ENCODE data around the gene CCNK. TPM values are rescaled to one million over a fixed set of nuclear protein-coding genes. Genes with fewer than 3 reads are reported as not detected.

CCNK gene
- total RNA-seq, 2 donors from 2014 or later = 5.3 to 9.6 TPM

GRCh38 chr14:99462210-99462609 is 19.0 kb upstream of the CCNK start:
- intact Hi-C loops (cut with DNase I) = no loop called here
- peaks cover 0 to 12% of the 10 kb centered on the region in 2 donors for H3K36me3 ChIP-seq (replicated peaks in 1 of 2; ENCODE audit: insufficient read depth in 1 of 2, low read depth in 2 of 2)
- H3K4me3 ChIP-seq = no peak overlapping the region
- DNase-seq (no peak), ATAC-seq (no peak)
- WGBS, 2 donors = 66 to 79% methylated on average over 6 of the region's 6 CpGs
- no peaks in the 10 kb centered on the region for H3K27me3 ChIP-seq
- H3K9me3 ChIP-seq = no peaks in the 10 kb centered on the region
- no peak overlapping the region for H3K27ac ChIP-seq
- no peaks in the 10 kb centered on the region for H3K4me1 ChIP-seq
- TF ChIP-seq CTCF (IDR thresholded peaks at IDR 0.05) (no peak), POLR2A (IDR thresholded peaks at IDR 0.05) (no peak)

- 78 to 81% methylated on average over 4 of the region's 4 CpGs for WGBS, 2 donors
- H3K4me1 ChIP-seq = no peaks in the 10 kb centered on the region
- DNase-seq = no peak
- ATAC-seq = no peak
- no peaks in the 10 kb centered on the region for H3K9me3 ChIP-seq
- TF ChIP-seq POLR2A (IDR thresholded peaks at IDR 0.05) (no peak), CTCF (IDR thresholded peaks at IDR 0.05) (no peak)
- no peak overlapping the region for H3K27ac ChIP-seq
- H3K36me3 ChIP-seq (replicated peaks in 1 of 2; ENCODE audit: insufficient read depth in 1 of 2, low read depth in 2 of 2) = peaks cover 0 to 12% of the 10 kb centered on the region in 2 donors
- H3K27me3 ChIP-seq = no peaks in the 10 kb centered on the region
- no peak overlapping the region for H3K4me3 ChIP-seq
- intact Hi-C loops (cut with DNase I) = no loop called here
Measured at GRCh38 chr14:99463974-99464373, 17.2 kb upstream of the CCNK start.

GRCh38 chr14:99465288-99465687 is 15.9 kb upstream of the CCNK start:
- no peaks in the 10 kb centered on the region for H3K27me3 ChIP-seq
- H3K36me3 ChIP-seq (replicated peaks in 1 of 2; ENCODE audit: insufficient read depth in 1 of 2, low read depth in 2 of 2) = peaks cover 0 to 12% of the 10 kb centered on the region in 2 donors
- ATAC-seq = no peak
- H3K4me1 ChIP-seq = no peaks in the 10 kb centered on the region
- intact Hi-C loops (cut with DNase I) = no loop called here
- TF ChIP-seq CTCF (IDR thresholded peaks at IDR 0.05) (no peak), POLR2A (IDR thresholded peaks at IDR 0.05) (no peak)
- no peak for DNase-seq
- WGBS, 2 donors = 75 to 86% methylated on average over 9 of the region's 9 CpGs
- no peak overlapping the region for H3K4me3 ChIP-seq
- H3K9me3 ChIP-seq = no peaks in the 10 kb centered on the region
- H3K27ac ChIP-seq = no peak overlapping the region

GRCh38 chr14:99466758-99467157 is 14.5 kb upstream of the CCNK start:
- Histone ChIP-seq H3K9me3 (no peaks in the 10 kb centered on the region), H3K27ac (no peak overlapping the region), H3K36me3 (replicated peaks in 1 of 2; ENCODE audit: insufficient read depth in 1 of 2, low read depth in 2 of 2) (peaks cover 0 to 10% of the 10 kb centered on the region in 2 donors), H3K27me3 (no peaks in the 10 kb centered on the region), H3K4me3 (no peak overlapping the region), H3K4me1 (no peaks in the 10 kb centered on the region)
- DNase-seq = no peak
- intact Hi-C loops (cut with DNase I) = no loop called here
- no peak for ATAC-seq
- WGBS, 2 donors = 65 to 73% methylated on average over 3 of the region's 3 CpGs
- no peak for TF ChIP-seq CTCF (IDR thresholded peaks at IDR 0.05)
- no peak for TF ChIP-seq POLR2A (IDR thresholded peaks at IDR 0.05)

- Histone ChIP-seq H3K27ac (no peak overlapping the region), H3K9me3 (no peaks in the 10 kb centered on the region), H3K36me3 (replicated peaks in 1 of 2; ENCODE audit: insufficient read depth in 1 of 2, low read depth in 2 of 2) (peaks cover 0 to 10% of the 10 kb centered on the region in 2 donors), H3K27me3 (no peaks in the 10 kb centered on the region), H3K4me3 (no peak overlapping the region), H3K4me1 (no peaks in the 10 kb centered on the region)
- WGBS, 2 donors = 73 to 75% methylated on average over 9 of the region's 9 CpGs
- DNase-seq (no peak), ATAC-seq (no peak)
- TF ChIP-seq POLR2A (IDR thresholded peaks at IDR 0.05) (no peak), CTCF (IDR thresholded peaks at IDR 0.05) (no peak)
- intact Hi-C loops (cut with DNase I) = no loop called here
Measured at GRCh38 chr14:99467336-99468078, 13.7 kb upstream of the CCNK start.
